ENCODE data around the gene SERPINA6.
"Not testable (repeated sequence)": the region's sequence is repeated elsewhere in the genome, so short reads cannot be mapped to it uniquely, and the experiment has no call there.

Gene SERPINA6

DNA sequence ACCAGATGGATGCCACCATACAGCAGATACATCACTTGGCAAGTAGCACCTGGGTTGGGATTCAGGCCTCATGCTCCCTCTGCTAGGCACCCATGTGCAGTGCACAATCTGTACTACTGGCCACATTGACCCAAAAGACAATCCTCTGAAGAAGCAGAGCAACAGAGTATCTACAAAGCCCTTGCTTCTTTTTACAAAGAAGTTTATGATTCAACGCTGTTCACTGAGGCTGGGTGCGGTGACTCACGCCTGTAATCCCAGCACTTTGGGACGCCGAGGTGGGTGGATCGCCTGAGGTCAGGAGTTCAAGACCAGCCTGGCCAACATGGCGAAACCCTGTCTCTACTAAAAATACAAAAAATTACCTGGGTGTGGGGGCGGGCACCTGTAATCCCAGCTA lies 31.1 kb upstream of the SERPINA6 start:
- DNase-seq, result not testable (repeated sequence)

DNA sequence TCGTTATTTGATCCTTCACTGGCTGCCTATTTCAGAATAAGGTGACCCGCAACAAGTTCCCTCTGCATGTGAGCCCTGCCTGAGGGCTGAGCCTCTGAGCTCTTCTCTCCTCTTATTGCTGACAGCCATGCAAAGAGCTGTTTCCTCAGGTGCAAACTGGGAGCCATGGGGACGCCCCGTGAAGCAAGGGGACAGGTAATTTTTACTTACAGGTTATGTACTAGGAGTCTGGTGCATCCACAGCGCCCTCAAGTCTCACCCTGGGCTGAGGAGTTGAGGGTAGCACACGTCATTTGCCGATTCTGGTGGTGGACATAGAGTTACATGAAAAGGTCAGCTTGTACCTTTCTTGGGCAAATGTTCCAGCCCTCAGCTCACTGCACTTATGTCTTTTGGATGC lies 26.1 kb upstream of the SERPINA6 start:
- no peak for DNase-seq

DNA sequence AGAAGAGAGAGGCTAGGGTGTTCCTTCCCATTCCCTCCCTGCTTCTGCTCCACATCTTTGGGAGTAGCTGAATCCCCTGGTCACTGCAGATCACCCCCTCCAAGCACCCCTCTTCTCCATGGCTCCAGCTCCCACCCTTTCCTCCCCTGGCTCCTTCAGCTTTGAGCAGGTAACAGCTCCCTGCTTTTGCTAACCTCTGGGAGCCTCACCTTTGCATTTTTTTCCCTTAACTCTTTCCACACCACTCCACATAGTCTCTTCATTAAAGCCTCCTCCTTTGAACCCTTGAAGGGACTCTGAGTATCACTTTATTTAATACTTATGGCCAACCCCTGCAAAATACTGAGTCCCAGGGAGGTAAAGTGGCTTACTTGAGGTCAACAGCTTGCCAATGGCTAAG lies 25.7 kb upstream of the SERPINA6 start:
- no peak for DNase-seq

DNA sequence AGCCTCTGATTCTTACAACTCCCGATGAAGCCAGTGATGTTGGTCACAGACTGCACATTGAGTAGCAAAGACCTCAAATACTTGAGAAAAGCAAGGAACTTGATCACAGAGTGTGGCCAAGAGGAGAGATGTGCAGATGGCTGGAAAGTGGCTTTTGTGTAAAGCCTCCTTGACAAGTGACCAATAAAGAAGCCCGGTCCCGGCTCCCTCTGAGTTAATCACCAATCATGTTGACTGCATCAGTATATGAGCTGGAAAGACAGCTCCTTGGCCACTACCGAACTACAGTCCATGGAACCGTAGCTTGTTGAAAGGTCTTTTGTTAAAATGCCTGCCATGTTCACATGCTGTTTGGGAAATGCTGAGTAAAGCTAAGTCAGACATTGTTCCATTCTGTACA lies 23.7 kb upstream of the SERPINA6 start:
- no peak for DNase-seq

DNA sequence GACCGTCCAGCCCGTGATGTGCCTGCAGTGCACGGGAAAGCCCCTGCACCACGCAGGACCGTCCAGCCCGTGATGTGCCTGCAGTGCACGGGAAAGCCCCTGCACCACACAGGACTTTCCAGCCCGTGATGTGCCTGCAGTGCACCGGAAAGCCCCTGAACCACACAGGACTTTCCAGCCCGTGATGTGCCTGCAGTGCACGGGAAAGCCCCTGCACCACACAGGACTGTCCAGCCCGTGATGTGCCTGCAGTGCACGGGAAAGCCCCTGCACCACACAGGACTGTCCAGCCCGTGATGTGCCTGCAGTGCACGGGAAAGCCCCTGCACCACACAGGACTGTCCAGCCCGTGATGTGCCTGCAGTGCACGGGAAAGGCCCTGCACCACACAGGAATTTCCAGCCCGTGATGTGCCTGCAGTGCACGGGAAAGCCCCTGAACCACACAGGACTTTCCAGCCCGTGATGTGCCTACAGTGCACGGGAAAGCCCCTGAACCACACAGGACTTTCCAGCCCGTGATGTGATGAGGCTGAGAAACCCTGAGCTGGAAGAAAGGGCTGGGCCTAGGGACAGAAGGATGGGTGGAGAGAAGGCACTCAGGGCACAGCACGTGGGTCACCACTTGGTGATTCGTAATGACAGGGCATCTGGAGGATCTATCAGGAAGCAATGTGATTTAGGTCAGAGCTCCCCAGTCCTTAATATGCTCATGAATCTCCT lies 23.1 kb upstream of the SERPINA6 start:
- peak; percentile 47 for DNase-seq

DNA sequence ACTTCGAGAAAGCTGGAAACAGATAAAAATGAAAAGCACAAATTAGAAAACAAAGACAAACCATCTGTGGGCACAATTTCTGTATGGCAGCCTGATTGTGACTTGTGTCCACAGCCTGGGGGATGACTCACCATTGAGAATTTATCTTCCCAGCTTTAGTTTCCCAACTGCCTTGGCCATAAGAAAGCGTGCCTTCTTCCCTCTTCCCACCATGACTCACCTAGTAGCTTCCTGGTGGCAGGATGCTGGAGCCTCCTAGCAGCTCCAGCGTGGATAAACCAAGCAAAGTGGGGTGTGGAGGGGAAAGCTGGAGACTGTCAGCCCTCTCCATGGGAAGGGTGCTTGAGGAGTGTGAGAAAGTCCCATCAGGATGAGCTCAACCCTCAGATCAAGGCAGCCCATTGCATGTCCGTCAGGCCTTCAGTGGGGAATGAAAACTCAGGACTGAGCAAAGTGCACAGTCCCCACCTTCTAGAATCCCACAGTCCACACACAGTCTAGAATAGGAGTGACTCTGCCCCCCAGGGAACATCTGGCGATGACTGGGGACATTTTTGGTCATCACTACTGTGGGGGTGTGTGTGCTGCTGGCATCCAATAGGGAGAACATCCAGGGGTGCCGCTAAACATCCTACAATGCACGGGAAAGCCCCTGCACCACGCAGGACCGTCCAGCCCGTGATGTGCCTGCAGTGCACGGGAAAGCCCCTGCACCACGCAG lies 22.4 kb upstream of the SERPINA6 start:
- peak; percentile 56 for DNase-seq

DNA sequence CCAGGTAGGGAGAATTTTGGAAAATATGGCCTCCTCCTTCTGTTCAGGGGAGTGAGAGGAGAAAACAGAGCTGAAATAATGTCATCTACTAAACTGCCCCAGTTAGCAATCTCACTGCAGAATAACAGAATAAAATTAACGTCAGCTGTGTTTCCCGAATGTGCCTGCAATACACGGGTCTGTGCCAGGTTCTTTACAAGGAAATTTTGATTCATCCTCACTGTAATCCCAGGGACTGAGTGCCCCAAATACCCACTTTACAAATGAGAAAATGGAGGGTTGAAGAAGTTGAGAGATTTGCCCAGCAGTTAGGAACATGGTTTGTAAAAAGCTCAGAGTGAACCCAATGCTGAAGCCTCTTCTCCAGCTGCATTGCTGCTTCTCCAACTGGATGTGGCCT lies 21.3 kb upstream of the SERPINA6 start:
- no peak for DNase-seq

DNA sequence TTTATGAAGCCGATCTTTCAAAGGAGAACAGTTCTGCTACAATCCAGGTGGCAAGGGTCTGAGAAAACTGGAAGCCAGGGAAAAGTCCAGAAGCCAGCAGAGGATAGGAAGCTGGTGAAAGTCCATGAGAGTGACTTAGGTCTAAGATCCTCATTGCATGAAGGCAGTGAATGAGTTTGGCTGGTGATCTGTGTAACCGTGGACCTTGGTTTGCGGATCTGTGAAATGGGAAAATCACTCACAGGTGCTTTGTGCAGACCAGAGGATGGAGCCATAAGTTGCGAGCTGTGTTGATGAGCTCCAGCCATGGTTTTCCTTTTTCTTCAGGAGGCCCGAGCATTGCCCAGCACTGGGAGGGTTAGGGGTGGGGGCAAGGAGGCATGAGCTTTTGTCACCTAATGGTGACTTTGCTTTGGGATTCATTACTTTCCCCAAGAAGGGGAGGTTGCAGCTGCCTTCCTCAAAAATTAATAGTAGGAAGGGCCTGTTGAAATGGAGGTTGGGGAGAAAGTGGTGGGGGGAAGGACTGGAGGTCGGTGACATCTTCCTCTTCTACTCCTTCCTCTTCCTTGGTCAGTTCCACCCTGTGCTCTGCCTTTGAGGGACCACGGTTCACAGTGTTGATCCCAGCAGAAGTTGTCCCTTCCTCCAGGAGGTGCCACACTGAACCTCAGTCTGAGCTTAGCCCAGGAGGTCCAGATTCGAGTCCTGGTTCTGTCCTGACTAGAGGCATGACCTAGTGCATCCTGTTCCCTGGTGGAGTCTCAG lies 20.3 kb upstream of the SERPINA6 start:
- no peak for DNase-seq

DNA sequence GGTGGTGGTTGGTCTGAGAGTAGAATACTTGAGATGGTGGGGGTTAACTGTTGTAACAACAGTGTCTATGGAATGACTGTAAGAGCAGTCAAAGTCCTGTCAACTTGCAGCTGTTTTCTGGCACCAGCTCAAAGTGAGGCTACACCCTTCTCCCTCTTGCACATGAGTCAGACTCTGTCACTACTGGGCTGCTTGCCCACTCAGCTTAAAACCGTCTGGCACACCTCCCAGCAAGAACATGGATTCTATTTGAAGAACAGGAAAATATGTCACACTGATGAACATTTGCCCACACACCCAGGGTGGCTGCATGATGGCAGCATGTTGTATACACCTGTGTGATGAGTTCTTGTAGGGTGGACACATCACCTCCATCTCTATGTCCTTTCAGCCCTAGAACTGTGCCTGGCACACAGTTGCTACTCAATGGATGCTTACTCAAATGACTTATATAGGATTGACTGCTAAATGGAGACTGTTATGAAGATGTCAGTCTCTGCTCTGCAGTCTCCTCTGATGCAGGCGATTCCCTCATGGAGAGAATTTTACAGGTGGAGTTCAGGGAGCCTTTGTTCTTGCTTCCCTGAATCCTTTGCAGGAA lies 19.3 kb upstream of the SERPINA6 start:
- DNase-seq, result peak; percentile 69

DNA sequence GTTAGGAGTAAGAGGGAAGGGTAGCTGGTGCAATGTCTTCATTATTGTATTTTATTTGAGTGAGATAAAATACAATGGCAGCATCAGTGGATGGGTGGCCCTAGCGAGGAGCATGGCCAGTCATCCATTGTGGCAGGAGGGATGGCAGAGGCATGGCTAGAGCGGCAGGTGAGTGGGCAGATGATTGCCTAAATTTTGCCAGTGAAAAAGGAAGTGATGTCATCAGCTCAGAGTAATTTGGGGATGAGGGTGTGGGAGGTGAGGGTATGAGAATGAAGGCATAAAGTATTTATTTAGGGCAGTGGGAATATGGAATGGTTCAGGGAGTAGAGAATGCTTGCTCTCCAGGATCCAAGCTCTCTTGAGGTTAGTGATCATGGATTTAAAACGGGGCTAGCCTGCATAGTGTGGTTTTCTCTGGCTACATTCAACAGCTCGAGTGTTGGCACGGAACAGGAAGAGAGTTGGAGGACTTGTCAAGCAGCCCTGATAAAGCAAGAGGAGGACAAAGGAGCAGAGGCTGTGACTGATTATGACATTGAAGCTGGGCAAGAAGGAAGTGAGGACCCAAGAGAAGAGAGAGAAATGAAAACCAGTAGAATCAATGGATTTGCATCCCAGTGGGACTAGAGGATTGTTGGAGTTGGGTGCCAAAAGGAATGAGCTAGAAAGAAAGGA lies 18.7 kb upstream of the SERPINA6 start:
- peak; percentile 34 for DNase-seq

DNA sequence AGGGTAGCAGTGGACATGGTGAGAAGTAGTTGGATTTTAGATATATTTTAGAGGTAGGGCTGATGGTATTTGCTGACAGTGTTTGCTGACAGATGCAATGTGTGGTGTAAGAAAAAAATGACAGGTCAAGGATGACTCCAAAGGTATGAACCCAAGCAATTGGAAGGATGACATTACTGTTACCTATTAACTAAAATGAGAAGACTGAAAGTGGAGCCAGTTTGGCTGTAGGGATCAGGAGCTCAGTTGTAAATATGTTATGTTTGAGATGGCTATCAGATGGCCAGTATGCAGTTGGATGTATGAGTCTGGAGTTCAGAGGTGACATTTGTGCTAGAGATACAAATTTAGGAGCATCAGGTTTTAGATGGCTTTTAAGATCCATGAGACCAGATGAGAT lies 17.4 kb upstream of the SERPINA6 start:
- no peak for DNase-seq

DNA sequence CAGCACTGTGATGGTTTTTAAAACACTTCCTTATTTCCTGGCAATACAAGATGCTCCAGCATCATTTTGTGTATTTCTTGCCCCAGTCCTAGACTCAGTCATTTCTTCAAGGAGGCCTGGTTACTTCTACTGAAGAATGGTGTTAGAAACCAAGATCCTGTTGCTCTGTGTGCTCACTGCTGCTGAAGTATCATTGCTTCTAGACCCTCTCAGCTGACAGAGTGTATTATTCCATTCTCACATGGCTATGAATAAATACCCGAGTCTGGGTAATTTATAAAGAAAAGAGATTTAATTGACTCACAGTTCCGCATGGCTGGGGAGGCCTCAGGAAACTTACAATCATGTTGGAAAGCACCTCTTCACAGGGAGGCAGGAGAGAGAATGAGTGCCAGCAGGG lies 14.9 kb upstream of the SERPINA6 start:
- no peak for DNase-seq

DNA sequence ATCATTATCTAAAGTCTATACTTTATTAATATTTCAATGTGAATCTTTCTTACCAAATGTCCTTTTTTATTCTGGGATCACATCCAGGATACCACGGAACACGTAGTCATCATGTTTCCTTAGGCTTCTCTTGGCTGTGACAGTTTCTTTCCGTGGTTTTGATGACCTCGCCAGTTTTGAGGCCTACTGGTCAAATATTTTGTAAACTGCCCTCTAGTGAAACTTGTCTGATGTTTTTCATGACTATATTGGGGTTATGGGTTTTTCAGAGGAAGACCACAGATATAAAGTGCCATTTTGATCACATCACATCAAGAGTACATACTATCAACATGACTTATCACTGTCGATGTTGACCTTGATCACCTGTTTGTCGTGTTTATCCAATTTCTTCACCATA lies 14.1 kb upstream of the SERPINA6 start:
- DNase-seq, result no peak

DNA sequence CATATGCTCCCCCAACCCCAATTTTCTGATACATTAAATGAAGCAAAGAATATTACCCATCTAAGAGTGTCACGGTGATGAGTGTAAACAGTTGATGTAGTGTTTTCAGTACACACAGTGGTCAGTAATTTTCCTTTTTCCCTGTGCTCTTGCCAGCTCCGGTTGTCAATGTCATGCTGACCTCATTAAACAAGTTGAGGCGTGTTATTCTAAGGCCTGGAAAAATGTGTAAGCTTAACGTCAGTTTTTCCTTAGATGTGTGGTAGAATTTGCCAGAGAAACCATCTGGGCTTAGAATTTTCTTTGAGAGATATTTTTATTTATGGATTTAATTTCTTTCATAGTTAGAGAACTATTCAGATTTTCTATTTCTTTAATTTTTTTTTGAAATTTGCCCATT lies 11.7 kb upstream of the SERPINA6 start:
- DNase-seq, result no peak

DNA sequence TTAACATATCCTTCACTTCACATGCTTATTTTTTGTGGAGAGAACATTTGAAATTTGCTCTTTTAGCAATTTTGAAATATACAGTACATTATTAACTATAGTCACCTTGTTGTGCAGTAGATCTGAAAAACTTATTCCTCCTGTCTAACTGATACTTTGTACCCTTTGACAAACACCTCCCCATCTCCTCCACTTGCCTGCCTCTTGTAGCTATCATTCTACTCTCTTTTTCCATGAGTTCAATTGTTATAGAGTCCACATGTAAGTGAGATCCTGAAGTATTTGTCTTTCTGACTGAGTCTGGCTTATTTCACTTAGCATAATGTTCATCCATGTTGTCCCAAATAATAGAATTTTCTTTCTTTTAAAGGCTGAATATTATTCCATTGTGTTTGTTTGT lies 9.5 kb upstream of the SERPINA6 start:
- DNase-seq, result no peak

DNA sequence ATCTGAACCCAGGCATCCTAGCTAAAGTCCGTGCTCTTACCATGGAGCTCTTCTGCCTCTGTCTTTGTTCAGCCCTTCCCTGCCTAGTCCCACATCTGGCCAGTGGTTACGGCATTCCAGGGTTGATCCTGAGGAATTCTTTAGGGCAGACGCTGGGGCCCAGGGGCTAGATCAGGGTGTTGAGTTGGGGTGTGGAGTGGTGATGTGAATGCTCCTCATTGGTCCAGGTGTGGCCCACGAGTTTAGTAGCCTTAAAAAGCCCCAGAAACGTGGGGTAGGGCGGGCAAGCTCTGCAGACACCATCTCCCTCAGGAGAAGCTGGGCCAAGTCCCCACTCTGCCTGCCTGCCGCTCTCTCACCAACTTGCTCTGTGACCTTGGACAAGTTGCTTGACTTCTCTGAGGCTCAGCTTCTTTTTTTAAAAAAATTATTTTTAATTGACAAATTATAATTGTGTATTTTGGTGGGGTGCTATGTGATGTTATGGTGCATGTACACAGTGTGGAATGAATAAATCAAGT lies 9.0 kb upstream of the SERPINA6 start:
- no peak for DNase-seq

DNA sequence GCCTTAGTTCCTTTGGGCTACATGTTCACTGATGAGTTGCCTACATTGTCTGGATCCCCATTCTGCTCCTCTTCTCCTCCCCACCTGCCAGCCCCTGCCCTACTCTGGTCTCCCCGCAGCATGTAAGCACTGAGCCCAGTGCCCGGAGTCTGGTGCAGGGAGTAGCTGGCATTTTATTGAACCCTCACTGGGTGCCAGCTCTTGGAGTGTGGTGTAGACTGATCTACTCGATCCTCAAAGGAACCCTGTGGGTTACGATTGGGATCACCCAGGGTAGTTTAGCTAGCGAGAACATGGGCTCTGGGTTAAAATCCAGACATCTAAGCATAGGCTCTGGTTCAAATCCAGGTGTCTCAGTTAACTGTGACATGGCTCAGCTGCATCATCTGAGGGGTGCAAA lies 8.3 kb upstream of the SERPINA6 start:
- DNase-seq, result no peak

DNA sequence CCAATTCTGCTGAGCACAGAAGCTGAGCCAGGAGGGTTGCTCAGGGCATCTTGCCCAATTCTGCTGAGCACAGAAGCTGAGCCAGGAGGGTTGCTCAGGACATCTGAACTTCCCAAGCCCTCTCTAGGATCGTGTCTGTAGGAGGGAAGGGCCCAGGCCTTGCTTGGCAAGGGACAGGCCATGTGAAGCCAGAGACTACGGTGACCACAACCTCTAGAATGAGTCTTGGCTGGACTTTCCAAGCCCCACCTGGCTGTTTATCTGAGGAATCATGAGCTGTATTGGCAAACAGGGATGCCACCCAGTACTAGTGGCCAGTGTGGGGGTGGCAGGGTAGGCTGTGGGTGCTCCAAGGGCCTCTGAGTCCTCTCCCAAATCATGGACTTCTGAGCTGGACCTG lies 7.7 kb upstream of the SERPINA6 start:
- no peak for DNase-seq

DNA sequence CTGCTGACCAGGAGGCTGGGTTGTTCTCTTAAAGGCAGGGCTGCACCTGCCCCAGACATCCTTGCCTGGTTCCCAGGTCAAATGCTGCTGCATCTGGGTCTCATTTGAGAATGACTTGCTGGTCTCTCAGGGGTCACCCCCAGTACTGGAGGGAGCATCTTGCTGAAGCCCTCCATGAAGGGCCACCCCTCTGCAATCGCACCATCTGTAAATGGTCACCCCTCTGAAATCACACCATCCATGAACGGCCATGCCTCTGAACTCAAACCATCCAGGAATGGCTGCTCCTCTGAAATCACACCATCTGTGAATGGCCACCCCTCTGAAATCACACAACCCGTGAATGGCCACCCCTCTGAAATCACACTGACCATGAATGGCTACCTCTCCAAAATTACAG lies 7.3 kb upstream of the SERPINA6 start:
- no peak for DNase-seq

DNA sequence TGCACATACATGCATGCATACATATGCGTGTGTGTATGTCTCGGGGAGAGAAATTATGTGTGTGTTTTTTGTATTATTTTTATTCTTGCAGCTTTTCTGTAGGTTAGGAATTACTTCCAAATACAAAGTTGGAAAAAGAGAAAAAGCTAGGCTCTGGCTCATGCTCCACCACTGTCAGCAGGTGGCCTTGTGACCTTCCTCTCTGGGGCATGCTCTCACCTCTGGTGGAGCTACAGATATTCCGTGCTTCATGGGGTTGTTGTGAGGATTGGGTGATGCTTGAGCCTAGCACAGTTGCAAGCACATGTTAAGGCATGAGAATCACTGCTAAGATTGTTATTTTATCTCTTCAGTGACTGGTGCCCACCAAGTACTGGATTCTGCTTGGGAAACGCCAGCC lies 6.7 kb upstream of the SERPINA6 start:
- no peak for DNase-seq

DNA sequence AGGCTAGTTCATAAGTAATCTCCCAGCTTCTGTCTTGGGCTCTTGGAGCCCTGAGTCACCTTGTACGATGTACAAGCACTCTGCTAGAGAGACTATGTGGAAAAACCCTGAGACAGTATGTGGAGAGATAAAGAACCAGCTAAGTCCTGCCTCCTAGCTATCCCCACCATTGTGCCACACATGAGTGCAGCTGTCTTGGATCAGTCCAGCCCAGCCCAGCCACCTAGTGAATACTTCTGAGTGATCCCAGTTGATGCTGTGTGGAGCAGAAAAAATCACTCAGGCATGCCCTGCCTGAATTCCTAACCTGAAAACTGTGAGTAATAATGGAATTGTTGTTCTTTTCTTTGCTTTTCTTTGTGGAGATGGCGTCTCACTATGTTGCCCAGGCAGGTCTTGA lies 5.1 kb upstream of the SERPINA6 start:
- no peak for DNase-seq

DNA sequence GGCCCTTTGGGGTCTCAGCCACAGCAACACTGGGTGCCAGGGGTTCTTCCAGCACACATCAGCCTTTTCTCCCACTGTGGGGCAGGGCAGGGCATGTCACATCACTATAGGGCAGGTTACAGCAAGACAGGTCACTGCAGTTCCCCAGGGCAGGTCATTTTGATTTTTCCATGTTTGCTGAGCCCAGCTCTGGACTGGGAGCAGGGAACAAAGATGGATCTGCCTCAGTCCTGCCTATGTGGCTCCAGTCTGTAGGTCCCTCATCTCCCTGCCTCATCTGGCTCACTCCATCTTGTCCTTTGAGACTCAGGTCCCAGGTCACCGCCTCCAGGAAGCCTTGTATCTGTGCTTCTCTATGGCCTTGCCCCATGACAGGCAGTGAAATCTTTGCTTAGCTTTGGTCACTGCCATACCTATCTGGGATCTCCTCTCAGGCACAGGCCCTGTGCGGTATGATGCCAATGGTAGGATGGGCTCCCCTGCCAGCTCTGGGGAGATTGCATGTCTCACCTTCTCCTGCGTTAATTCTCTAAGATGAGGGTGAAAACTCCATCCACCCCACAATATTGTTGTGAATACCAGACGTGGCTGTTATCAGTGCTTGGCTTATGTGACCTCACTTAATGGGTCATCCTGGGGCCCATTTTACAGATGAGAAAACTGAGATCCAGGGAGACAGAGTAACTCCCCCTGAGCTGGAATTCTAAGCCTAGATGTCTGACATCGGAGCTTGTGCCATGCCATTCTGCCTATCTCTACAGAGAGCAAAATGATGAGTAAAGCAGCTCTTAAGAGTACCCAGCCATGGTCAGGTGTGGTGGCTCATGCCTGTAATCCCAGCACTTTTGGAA lies 1.5 kb downstream of the SERPINA6 start:
- DNase-seq, result no peak

Measured in DMS53 (cell line).